Measurements from ENCODE around the gene TOX2.
A peak's percentile ranks its signal among the peaks of the same experiment; 100 is the strongest.

The TOX2 gene

DNA sequence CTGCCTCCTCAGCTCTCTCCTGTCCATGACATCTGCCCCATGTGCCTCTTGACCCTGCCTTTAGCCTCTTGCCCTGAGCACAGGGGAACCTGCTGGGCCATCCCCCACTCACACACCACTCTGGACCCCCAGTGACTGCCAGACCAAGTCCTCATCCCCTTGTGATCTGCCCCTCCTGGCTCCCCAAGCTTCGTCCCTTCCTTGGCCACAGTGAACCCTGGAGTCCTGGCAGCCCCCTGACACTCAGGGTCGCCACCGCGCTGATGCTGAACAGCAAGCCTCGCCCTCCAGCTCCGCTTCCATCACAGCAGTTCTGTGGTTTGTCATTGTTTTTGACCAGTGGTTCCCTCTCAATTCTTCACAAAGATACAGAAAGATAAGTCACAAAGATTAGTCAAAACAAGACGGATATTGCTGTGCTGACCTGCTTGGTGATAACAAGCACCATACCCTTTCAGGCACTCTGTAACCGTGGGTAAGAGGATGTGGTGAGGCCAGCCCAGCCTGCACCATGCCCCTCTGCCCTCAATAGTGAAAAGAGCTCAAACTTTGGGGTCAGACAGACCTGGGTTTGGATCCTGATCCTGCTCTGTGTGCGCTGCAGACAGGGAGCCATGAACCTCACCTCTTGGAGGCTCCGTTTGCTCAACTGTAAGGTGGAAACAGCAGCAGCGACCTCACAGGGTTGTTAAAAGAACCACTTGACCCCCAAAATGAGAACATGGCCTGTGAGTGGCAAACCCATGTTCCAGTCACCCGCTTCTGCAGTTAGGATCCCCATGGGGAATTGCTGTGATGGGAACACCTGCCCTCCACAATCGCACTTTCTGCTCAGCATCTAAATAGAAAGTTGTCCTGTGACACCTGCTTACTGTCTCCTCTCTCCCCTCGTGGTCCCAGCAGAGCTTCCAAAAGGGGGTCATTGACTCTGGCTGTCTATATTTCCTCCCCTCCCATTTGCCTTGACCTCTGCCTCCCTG, 114.5 kb downstream of the TOX2 start:
- H3K9me3 Mint-ChIP-seq = no peaks in the 10 kb centered on the region
- H3K27me3 Mint-ChIP-seq = peaks cover 2% of the 10 kb centered on the region
- H3K4me1 Mint-ChIP-seq = peaks cover 3% of the 10 kb centered on the region
- ATAC-seq (ENCODE audit: low read depth) (no peak), DNase-seq (ENCODE audit: low spot score in 2 of 2) (no peak)
- H3K36me3 Mint-ChIP-seq = no peaks in the 10 kb centered on the region
- H3K27ac Mint-ChIP-seq = peak overlapping the region; percentile 67
- no peak overlapping the region for H3K4me3 Mint-ChIP-seq

GRCh38 chr20:44029848-44030230, 115.2 kb downstream of the TOX2 start:
- H3K4me1 Mint-ChIP-seq = peaks cover 3% of the 10 kb centered on the region
- no peak overlapping the region for H3K4me3 Mint-ChIP-seq
- no peak for DNase-seq (ENCODE audit: low spot score in 2 of 2)
- H3K27me3 Mint-ChIP-seq = peaks cover 3% of the 10 kb centered on the region
- H3K9me3 Mint-ChIP-seq = no peaks in the 10 kb centered on the region
- no peak overlapping the region for H3K27ac Mint-ChIP-seq
- no peak for ATAC-seq (ENCODE audit: low read depth)
- H3K36me3 Mint-ChIP-seq = no peaks in the 10 kb centered on the region

DNA sequence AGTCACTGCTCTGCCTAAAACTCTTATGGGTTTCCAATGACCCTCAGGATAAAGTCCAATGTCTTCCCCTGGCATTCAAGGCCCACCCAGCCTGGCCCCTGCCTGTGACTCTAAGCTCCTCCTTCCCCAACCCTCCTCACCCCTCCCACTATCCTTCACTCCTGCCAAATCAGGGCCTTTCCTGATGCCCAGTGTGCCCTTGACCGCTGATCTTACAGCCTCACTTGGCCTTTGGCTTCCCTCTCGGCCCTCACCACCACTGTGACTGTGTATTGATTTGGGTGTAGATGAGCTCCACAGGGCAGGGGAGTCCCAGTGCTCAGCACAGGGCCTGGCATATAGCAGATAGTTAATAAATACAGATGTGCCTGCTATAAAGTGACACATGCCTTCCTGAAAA, 115.7 kb downstream of the TOX2 start:
- no peak for ATAC-seq (ENCODE audit: low read depth)
- H3K27ac Mint-ChIP-seq = no peak overlapping the region
- no peaks in the 10 kb centered on the region for H3K9me3 Mint-ChIP-seq
- DNase-seq (ENCODE audit: low spot score in 2 of 2) = no peak
- H3K36me3 Mint-ChIP-seq = no peaks in the 10 kb centered on the region
- H3K4me1 Mint-ChIP-seq = peaks cover 3% of the 10 kb centered on the region
- no peak overlapping the region for H3K4me3 Mint-ChIP-seq
- H3K27me3 Mint-ChIP-seq = peaks cover 3% of the 10 kb centered on the region

DNA sequence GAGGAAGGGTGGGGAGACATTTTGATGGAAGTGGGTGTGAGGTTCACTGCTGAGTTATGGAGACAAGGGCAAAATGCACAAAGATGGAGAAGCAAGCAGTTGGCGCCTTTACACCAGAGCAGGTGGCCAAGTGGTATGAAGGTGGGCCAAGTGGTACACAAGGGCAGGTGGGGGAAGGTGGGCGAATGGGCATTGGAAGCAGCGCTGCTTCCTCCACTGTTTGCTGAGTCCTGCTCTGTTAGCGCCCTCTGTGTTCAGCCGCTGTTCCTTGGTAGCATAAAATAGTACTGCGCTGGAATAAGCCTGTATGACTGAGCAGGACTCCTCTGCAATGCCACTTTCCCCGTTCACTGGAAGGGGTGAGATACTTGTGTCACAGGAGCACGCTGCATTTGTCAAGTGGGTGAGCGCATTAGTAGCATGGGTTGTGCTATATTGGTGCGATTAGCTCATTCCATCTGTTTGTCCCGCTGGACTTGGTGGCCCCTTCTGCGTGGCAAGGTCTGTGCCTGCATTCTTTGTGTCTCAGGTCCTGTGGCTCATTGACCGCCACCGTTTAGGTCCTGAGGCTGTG, 116.4 kb downstream of the TOX2 start:
- Mint-ChIP-seq H3K36me3 (no peaks in the 10 kb centered on the region), H3K27ac (no peak overlapping the region), H3K27me3 (peaks cover 3% of the 10 kb centered on the region), H3K4me3 (no peak overlapping the region), H3K4me1 (peaks cover 3% of the 10 kb centered on the region), H3K9me3 (no peaks in the 10 kb centered on the region)
- no peak for DNase-seq (ENCODE audit: low spot score in 2 of 2)
- no peak for ATAC-seq (ENCODE audit: low read depth)

GRCh38 chr20:44031781-44032582, 117.3 kb downstream of the TOX2 start:
- H3K27ac Mint-ChIP-seq = no peak overlapping the region
- no peak overlapping the region for H3K4me3 Mint-ChIP-seq
- H3K4me1 Mint-ChIP-seq = peaks cover 3% of the 10 kb centered on the region

DNA sequence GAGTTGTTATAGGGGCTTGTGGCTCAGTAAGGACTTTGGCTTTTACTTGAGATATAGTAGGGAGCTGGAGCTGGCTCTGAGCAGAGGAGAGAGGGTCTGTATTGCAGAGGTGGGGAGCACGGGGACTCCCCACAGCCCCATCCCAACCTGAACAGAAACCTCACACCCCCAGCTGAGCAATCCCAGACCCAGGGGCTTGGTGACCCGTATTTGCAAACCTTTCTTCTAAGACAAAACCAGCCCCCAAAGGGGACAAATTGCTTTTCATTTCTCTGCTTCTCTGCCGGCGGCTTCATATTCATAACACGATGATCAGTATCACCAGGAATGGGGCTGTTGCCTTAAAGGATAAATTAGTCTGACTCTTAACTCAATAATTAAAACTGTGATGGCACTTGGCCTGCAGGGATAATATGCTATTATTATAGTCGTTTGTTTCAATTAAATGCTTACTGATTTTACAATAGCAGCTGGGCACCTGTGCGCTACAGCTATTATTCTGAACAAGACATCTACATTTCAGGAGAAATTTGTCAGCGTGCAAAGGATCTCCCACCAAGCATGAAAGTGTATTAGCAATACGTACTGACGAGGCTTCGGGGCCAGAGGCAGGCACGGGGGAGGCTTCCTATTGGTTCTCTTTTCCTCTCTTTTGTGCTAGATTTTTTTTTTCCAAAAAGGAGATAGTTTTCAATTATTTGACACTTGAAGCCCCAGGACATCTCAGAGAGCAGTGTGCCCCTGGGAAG, 118.1 kb downstream of the TOX2 start:
- DNase-seq (ENCODE audit: low spot score in 2 of 2) (no peak), ATAC-seq (ENCODE audit: low read depth) (no peak)
- no peak overlapping the region for H3K27ac Mint-ChIP-seq
- peaks cover 3% of the 10 kb centered on the region for H3K4me1 Mint-ChIP-seq
- H3K27me3 Mint-ChIP-seq = peaks cover 5% of the 10 kb centered on the region
- no peaks in the 10 kb centered on the region for H3K36me3 Mint-ChIP-seq
- no peaks in the 10 kb centered on the region for H3K9me3 Mint-ChIP-seq
- H3K4me3 Mint-ChIP-seq = no peak overlapping the region

More at GRCh38 chr20:44031781-44032582, 117.3 kb downstream of the TOX2 start:
- Mint-ChIP-seq H3K9me3 (no peaks in the 10 kb centered on the region), H3K36me3 (no peaks in the 10 kb centered on the region), H3K27me3 (peaks cover 3% of the 10 kb centered on the region)
- DNase-seq (ENCODE audit: low spot score in 2 of 2) (no peak), ATAC-seq (ENCODE audit: low read depth) (no peak)

GRCh38 chr20:44033344-44033743, 118.7 kb downstream of the TOX2 start:
- no peak overlapping the region for H3K4me3 Mint-ChIP-seq
- ATAC-seq (ENCODE audit: low read depth) (no peak), DNase-seq (ENCODE audit: low spot score in 2 of 2) (no peak)
- no peak overlapping the region for H3K27ac Mint-ChIP-seq
- no peaks in the 10 kb centered on the region for H3K9me3 Mint-ChIP-seq
- H3K27me3 Mint-ChIP-seq = peaks cover 5% of the 10 kb centered on the region
- H3K4me1 Mint-ChIP-seq = peaks cover 3% of the 10 kb centered on the region
- no peaks in the 10 kb centered on the region for H3K36me3 Mint-ChIP-seq

DNA sequence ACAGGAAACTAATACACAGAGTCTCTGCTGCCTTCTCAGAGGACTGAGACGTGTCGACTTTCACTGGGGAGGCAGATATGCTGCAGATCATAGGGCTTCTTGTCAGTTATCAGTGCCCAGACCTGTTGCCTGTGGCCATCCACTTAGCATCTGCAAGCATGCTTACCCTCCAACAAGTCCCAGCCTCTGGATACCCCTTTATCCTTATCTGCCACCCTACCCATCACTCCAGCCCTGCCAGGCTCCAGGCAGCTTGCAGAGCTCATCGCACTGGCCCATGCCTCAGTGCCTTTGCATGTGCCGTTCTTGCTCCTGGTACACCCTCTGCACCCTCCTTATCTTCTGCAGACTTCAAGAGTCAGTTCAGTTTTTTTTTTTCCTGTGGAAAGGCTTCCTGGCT, 119.2 kb downstream of the TOX2 start:
- ATAC-seq (ENCODE audit: low read depth) (no peak), DNase-seq (ENCODE audit: low spot score in 2 of 2) (no peak)
- peaks cover 5% of the 10 kb centered on the region for H3K27me3 Mint-ChIP-seq
- peaks cover 3% of the 10 kb centered on the region for H3K4me1 Mint-ChIP-seq
- H3K4me3 Mint-ChIP-seq = no peak overlapping the region
- no peak overlapping the region for H3K27ac Mint-ChIP-seq
- no peaks in the 10 kb centered on the region for H3K36me3 Mint-ChIP-seq
- no peaks in the 10 kb centered on the region for H3K9me3 Mint-ChIP-seq

GRCh38 chr20:44034451-44034850, 119.8 kb downstream of the TOX2 start:
- no peak overlapping the region for H3K27ac Mint-ChIP-seq

GRCh38 chr20:44034965-44035635, 120.4 kb downstream of the TOX2 start:
- Mint-ChIP-seq H3K27ac (no peak overlapping the region), H3K9me3 (no peaks in the 10 kb centered on the region), H3K36me3 (no peaks in the 10 kb centered on the region), H3K4me1 (no peaks in the 10 kb centered on the region), H3K27me3 (peaks cover 11% of the 10 kb centered on the region), H3K4me3 (no peak overlapping the region)
- no peak for ATAC-seq (ENCODE audit: low read depth)
- no peak for DNase-seq (ENCODE audit: low spot score in 2 of 2)

More at GRCh38 chr20:44034451-44034850, 119.8 kb downstream of the TOX2 start:
- ATAC-seq (ENCODE audit: low read depth) = no peak
- DNase-seq (ENCODE audit: low spot score in 2 of 2) = no peak
- H3K27me3 Mint-ChIP-seq = peaks cover 10% of the 10 kb centered on the region
- H3K36me3 Mint-ChIP-seq = no peaks in the 10 kb centered on the region
- H3K9me3 Mint-ChIP-seq = no peaks in the 10 kb centered on the region
- H3K4me1 Mint-ChIP-seq = peaks cover 3% of the 10 kb centered on the region
- no peak overlapping the region for H3K4me3 Mint-ChIP-seq

- peaks cover 14% of the 10 kb centered on the region for H3K27me3 Mint-ChIP-seq
- H3K27ac Mint-ChIP-seq = no peak overlapping the region
- H3K36me3 Mint-ChIP-seq = no peaks in the 10 kb centered on the region
- no peak overlapping the region for H3K4me3 Mint-ChIP-seq
- ATAC-seq (ENCODE audit: low read depth) = no peak
- no peaks in the 10 kb centered on the region for H3K9me3 Mint-ChIP-seq
- no peak for DNase-seq (ENCODE audit: low spot score in 2 of 2)
- no peaks in the 10 kb centered on the region for H3K4me1 Mint-ChIP-seq
These were observed 121.3 kb downstream of the TOX2 start for GRCh38 chr20:44035924-44036323.

DNA sequence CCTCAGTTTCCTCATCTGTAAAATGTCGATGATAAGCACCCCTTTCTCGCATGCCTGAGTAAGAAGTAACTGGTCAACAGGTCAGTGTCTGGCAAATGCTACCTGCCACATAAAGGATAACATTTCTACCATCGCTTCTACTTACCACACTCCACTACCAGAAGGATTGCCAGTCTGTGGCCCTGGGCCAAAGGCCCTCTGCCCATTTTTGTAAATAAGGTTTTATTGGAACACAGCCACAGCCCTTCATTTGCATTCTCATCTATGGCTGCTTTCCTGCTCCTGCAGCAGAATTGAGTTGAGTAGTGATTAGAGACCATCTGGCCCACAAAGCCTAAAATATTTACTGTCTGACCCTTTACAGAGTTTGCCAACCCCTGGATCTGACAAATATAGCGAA, 121.8 kb downstream of the TOX2 start:
- H3K9me3 Mint-ChIP-seq = no peaks in the 10 kb centered on the region
- H3K4me3 Mint-ChIP-seq = no peak overlapping the region
- ATAC-seq (ENCODE audit: low read depth) (no peak), DNase-seq (ENCODE audit: low spot score in 2 of 2) (no peak)
- no peaks in the 10 kb centered on the region for H3K4me1 Mint-ChIP-seq
- H3K36me3 Mint-ChIP-seq = no peaks in the 10 kb centered on the region
- peaks cover 14% of the 10 kb centered on the region for H3K27me3 Mint-ChIP-seq
- no peak overlapping the region for H3K27ac Mint-ChIP-seq

DNA sequence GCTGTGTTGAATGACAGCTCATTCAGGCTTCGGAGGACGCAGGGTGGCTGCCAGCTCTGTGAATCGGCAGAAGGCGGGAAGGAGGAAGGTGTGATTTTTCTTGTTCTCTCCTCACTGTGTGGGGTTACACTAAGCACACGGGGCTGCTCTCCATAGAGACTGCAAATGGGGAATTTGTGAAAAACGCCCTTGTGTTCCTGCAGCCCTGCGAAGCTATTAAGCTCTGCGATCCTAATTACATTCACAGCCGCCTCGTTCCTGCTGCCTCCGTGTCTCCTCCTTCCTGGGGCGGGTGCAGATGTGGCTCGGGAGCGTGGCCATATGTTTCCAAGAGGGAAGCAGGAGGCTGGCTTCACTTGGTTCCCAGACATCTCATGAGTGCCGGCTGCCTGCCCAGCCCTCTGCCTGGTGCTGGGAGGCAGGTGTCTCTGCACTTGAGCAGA, 124.0 kb downstream of the TOX2 start:
- no peak overlapping the region for H3K4me3 Mint-ChIP-seq
- no peaks in the 10 kb centered on the region for H3K4me1 Mint-ChIP-seq
- ATAC-seq (ENCODE audit: low read depth) (no peak), DNase-seq (ENCODE audit: low spot score in 2 of 2) (no peak)
- peaks cover 1% of the 10 kb centered on the region for H3K9me3 Mint-ChIP-seq
- H3K27me3 Mint-ChIP-seq = peaks cover 16% of the 10 kb centered on the region
- no peaks in the 10 kb centered on the region for H3K36me3 Mint-ChIP-seq
- H3K27ac Mint-ChIP-seq = no peak overlapping the region
